Pancreas (tissue), 10 donors: ENCODE data around the gene UGT3A2. TPM values are rescaled to one million over a fixed set of nuclear protein-coding genes. Genes with fewer than 3 reads are reported as not detected.

Source experiments
- ATAC-seq, 4 donors: fragments of 200-7000 bp; cut with Tn5 transposase; one replicate each; pipeline versions ENCODE4 v1.8.0 to v1.9.1; 2020; ENCODE audit warnings: mild to moderate bottlenecking in 4 of 4, moderate library complexity in 4 of 4
- DNase-seq, 6 donors: peaks; one replicate each; pipeline ENCODE4 v3.0.0-alpha.2; 2020
- FAIRE-seq: peaks from 2 replicates; lab custom pipeline; 2012; peaks lifted over from hg19 to GRCh38; lab: Jason Lieb, UNC
- H3K27ac ChIP-seq, 4 donors: fragments of 200-600 bp; sonication (generic); 1 replicate in 3 of 4; 2 replicates in 1 of 4; pipeline versions ENCODE4 v1.5.0 to v1.8.0; 2020
- H3K27me3 ChIP-seq, 4 donors: fragments of 200-600 bp; one replicate each; pipeline ENCODE4 v1.8.0; 2021
- H3K36me3 ChIP-seq, 3 donors: fragments of 200-600 bp; sonication (generic) in 1 of 3; one replicate each; pipeline versions ENCODE4 v1.5.0 to v1.8.0; 2020 to 2021
- H3K4me1 ChIP-seq, 3 donors: fragments of 200-600 bp; one replicate each; pipeline ENCODE4 v1.8.0; 2021
- H3K4me3 ChIP-seq, 4 donors: fragments of 200-600 bp; sonication (generic) in 2 of 4; one replicate each; pipeline versions ENCODE4 v1.5.0 to v1.8.0; 2020 to 2021
- H3K9me3 ChIP-seq, 4 donors: fragments of 200-600 bp; one replicate each; pipeline ENCODE4 v1.8.0; 2021
- CTCF ChIP-seq, 4 donors: fragments of 200-600 bp; sonication (generic) in 3 of 4; IDR thresholded peaks; one replicate each; pipeline versions ENCODE4 v1.5.0 to v1.8.0; 2021; ENCODE audit warnings: antibody characterized with exemption in 4 of 4
- WGBS, 2 donors: extraction: QIAGEN DNeasy Blood & Tissue Kit; methylation state at CpG; one replicate each; pipeline ENCODE4 v1.1.7; 2013; 5-methylcytosine and 5-hydroxymethylcytosine counted together
- intact Hi-C, 3 donors: fragments of 100-400 bp; cut with DNase I; formaldehyde crosslinking; loops; one replicate each; pipeline versions ENCODE4 v1.11.1 to v1.14.2; 2022
- polyA plus RNA-seq, 2 donors: library from polyadenylated mRNA; stranded (reverse); fragments of 200-250 nt; gene quantifications; one replicate each; pipeline ENCODE4 v1.2.3, GENCODE V29; 2013
- total RNA-seq, 6 donors: library from RNA; stranded (reverse); fragmentation: NEBNext Ultra II Directional in 4 of 6; extraction: Animal tissue kit (Norgen Biotek cat#: 25700) in 4 of 6; gene quantifications; one replicate each; pipeline versions ENCODE4 v1.2.1 to v1.2.4, GENCODE V29; 2021 to 2023
- donor health status: healthy with polysubstance abuse.
- donor health status: DM: no; HTN: no; CAD: no; lungs with moderate emphysema.
- donor health status: DM: no; HTN: no; CAD: no.
- donor health status: control.
- donor health status: control.
- donor health status: Bipolar disorder and iron deficiency.
- donor health status: DM: yes; HTN: yes; CAD: no.
- donor health status: DM: no; HTN: no; CAD: no.
- donor health status: DM: no; HTN: no; CAD: no.
- donor health status: DM: yes; HTN: yes; CAD: no.

UGT3A2 gene
- total and polyA plus RNA-seq, 8 donors = 0.06 to 0.07 TPM; not detected in 6

GRCh38 chr5:35987776-35988175 is 78.9 kb downstream of the UGT3A2 start:
- no peak for ATAC-seq
- FAIRE-seq = no peak
- Histone ChIP-seq H3K9me3 (no peaks in the 10 kb centered on the region), H3K36me3 (no peaks in the 10 kb centered on the region), H3K27ac (no peak overlapping the region), H3K4me1 (no peaks in the 10 kb centered on the region), H3K27me3 (no peaks in the 10 kb centered on the region), H3K4me3 (no peak overlapping the region)
- no peak for DNase-seq
- intact Hi-C loops = no loop called here
- no peak for TF ChIP-seq CTCF (IDR thresholded peaks at IDR 0.05)
- 30 to 35% methylated on average over 3 of the region's 3 CpGs for WGBS, 2 donors

Other genes with a start within 250 kb of the UGT3A2 start
- 1 to 10 TPM in 4 of 6 donors, under 1 TPM in 2; 0.04 to 3.9 (median 2.3) TPM for gene IL7R, start 210.0 kb downstream of the UGT3A2 start, total RNA-seq
- gene IL7R, start 210.0 kb downstream of the UGT3A2 start, polyA plus RNA-seq = under 1 TPM; 0.23 to 0.52 TPM
- not detected for gene CAPSL, start 128.3 kb downstream of the UGT3A2 start, total RNA-seq
- gene CAPSL, start 128.3 kb downstream of the UGT3A2 start, polyA plus RNA-seq = 1 to 10 TPM in 1 of 2 donors, not detected in 1; 1.7 TPM
- gene UGT3A1, start 75.5 kb downstream of the UGT3A2 start, total RNA-seq = not detected
- gene UGT3A1, start 75.5 kb downstream of the UGT3A2 start, polyA plus RNA-seq = not detected
- gene LMBRD2, start 85.0 kb upstream of the UGT3A2 start, total RNA-seq = 1 to 10 TPM; 5.1 to 8.3 (median 6.9) TPM
- gene LMBRD2, start 85.0 kb upstream of the UGT3A2 start, polyA plus RNA-seq = 1 to 10 TPM; 1.0 to 4.6 TPM
- 1 to 10 TPM; 2.0 to 8.7 (median 5.0) TPM for gene SKP2, start 85.2 kb upstream of the UGT3A2 start, total RNA-seq
- gene SKP2, start 85.2 kb upstream of the UGT3A2 start, polyA plus RNA-seq = 1 to 10 TPM; 1.5 to 2.3 TPM
- gene NADK2, start 175.0 kb upstream of the UGT3A2 start, total RNA-seq = 10 to 100 TPM; 25.1 to 34.1 (median 30.5) TPM
- gene NADK2, start 175.0 kb upstream of the UGT3A2 start, polyA plus RNA-seq = 10 to 100 TPM in 1 of 2 donors, 1 to 10 TPM in 1; 8.6 to 12.0 TPM
- under 1 TPM in 4 of 6 donors, not detected in 2; 0.16 to 0.43 (median 0.25) TPM for gene RANBP3L, start 235.0 kb upstream of the UGT3A2 start, total RNA-seq
- under 1 TPM; 0.08 to 0.21 TPM for gene RANBP3L, start 235.0 kb upstream of the UGT3A2 start, polyA plus RNA-seq